GM21737 (cell line): ENCODE data around the gene CWF19L2.
"Not testable (repeated sequence)": the region's sequence is repeated elsewhere in the genome, so short reads cannot be mapped to it uniquely, and the experiment has no call there.

Source experiments
- ATAC-seq: cut with Tn5 transposase; IDR thresholded peaks from one replicate; pipeline ENCODE4 v1.9.1; 2021; ENCODE audit warnings: mild to moderate bottlenecking, moderate library complexity; ENCODE audit not compliant: unreplicated experiment

CWF19L2 gene

GRCh38 chr11:107439586-107440167 lies 17.9 kb downstream of the CWF19L2 start:
- ATAC-seq: no peak

- no peak for ATAC-seq
These were observed 19.5 kb downstream of the CWF19L2 start for GRCh38 chr11:107438148-107438547.

GRCh38 chr11:107430525-107430924 lies 27.1 kb downstream of the CWF19L2 start:
- no peak for ATAC-seq

- no peak for ATAC-seq
These were observed 29.9 kb downstream of the CWF19L2 start for GRCh38 chr11:107427569-107428180.

GRCh38 chr11:107413352-107413751 lies 44.3 kb downstream of the CWF19L2 start:
- no peak for ATAC-seq

- no peak for ATAC-seq
These were observed 48.8 kb downstream of the CWF19L2 start for GRCh38 chr11:107408762-107409211.

- no peak for ATAC-seq
These were observed 52.4 kb downstream of the CWF19L2 start for GRCh38 chr11:107405260-107405659.

GRCh38 chr11:107401131-107401530 lies 56.5 kb downstream of the CWF19L2 start:
- not testable (repeated sequence) for ATAC-seq

- no peak for ATAC-seq
These were observed 60.3 kb downstream of the CWF19L2 start for GRCh38 chr11:107397357-107397756.

- ATAC-seq: no peak
These were observed 65.0 kb downstream of the CWF19L2 start for GRCh38 chr11:107392611-107393010.

- ATAC-seq: not testable (repeated sequence)
These were observed 66.9 kb downstream of the CWF19L2 start for GRCh38 chr11:107390701-107391100.

GRCh38 chr11:107387666-107388065 lies 70.0 kb downstream of the CWF19L2 start:
- ATAC-seq: no peak

GRCh38 chr11:107385361-107385981 lies 72.2 kb downstream of the CWF19L2 start:
- no peak for ATAC-seq

- ATAC-seq: no peak
These were observed 73.3 kb downstream of the CWF19L2 start for GRCh38 chr11:107384144-107384852.

GRCh38 chr11:107372439-107372838 lies 85.2 kb downstream of the CWF19L2 start:
- ATAC-seq: no peak

GRCh38 chr11:107370390-107370789 lies 87.2 kb downstream of the CWF19L2 start:
- no peak for ATAC-seq

GRCh38 chr11:107359701-107360100 lies 97.9 kb downstream of the CWF19L2 start:
- no peak for ATAC-seq

- no peak for ATAC-seq
These were observed 99.7 kb downstream of the CWF19L2 start for GRCh38 chr11:107357877-107358276.

GRCh38 chr11:107354780-107355179 lies 102.8 kb downstream of the CWF19L2 start:
- no peak for ATAC-seq

- no peak for ATAC-seq
These were observed 119.7 kb downstream of the CWF19L2 start for GRCh38 chr11:107337917-107338316.

- ATAC-seq: no peak
These were observed 125.9 kb downstream of the CWF19L2 start for GRCh38 chr11:107331728-107332127.

GRCh38 chr11:107329164-107329563 lies 128.5 kb downstream of the CWF19L2 start:
- no peak for ATAC-seq
